ENCODE data around the gene AGBL3. TPM values are rescaled to one million over a fixed set of nuclear protein-coding genes. Genes with fewer than 3 reads are reported as not detected.

The AGBL3 gene
- total and polyA plus RNA-seq, 2 experiments from 2014 or later: 3.2 to 5.6 TPM

- H3K27ac ChIP-seq (ENCODE audit: low read depth): no peak overlapping the region
- peaks cover 56% of the 10 kb centered on the region for H3K9me3 Mint-ChIP-seq
- H3K79me2 ChIP-seq (replicated peaks; ENCODE audit: insufficient read depth): no peaks in the 10 kb centered on the region; the same call in 1 of the 2 replicates
- H3K4me3 Mint-ChIP-seq: no peak overlapping the region
- peaks cover 13% of the 10 kb centered on the region; the same call in 1 of the 2 replicates for H3K36me3 ChIP-seq (ENCODE audit: insufficient read depth)
- TF ChIP-seq EZH2 (IDR thresholded peaks at IDR 0.05; ENCODE audit: low read depth, unreplicated experiment) (no peak), ZNF331 (CRISPR knock-in tag; IDR thresholded peaks at IDR 0.05; ENCODE audit: low read depth) (no peak), POLR2AphosphoS5 (IDR thresholded peaks at IDR 0.05; ENCODE audit: low read depth) (no peak), NANOG (IDR thresholded peaks at IDR 0.05; ENCODE audit: borderline replicate concordance) (no peak)
- TF ChIP-seq, protein P1, sequence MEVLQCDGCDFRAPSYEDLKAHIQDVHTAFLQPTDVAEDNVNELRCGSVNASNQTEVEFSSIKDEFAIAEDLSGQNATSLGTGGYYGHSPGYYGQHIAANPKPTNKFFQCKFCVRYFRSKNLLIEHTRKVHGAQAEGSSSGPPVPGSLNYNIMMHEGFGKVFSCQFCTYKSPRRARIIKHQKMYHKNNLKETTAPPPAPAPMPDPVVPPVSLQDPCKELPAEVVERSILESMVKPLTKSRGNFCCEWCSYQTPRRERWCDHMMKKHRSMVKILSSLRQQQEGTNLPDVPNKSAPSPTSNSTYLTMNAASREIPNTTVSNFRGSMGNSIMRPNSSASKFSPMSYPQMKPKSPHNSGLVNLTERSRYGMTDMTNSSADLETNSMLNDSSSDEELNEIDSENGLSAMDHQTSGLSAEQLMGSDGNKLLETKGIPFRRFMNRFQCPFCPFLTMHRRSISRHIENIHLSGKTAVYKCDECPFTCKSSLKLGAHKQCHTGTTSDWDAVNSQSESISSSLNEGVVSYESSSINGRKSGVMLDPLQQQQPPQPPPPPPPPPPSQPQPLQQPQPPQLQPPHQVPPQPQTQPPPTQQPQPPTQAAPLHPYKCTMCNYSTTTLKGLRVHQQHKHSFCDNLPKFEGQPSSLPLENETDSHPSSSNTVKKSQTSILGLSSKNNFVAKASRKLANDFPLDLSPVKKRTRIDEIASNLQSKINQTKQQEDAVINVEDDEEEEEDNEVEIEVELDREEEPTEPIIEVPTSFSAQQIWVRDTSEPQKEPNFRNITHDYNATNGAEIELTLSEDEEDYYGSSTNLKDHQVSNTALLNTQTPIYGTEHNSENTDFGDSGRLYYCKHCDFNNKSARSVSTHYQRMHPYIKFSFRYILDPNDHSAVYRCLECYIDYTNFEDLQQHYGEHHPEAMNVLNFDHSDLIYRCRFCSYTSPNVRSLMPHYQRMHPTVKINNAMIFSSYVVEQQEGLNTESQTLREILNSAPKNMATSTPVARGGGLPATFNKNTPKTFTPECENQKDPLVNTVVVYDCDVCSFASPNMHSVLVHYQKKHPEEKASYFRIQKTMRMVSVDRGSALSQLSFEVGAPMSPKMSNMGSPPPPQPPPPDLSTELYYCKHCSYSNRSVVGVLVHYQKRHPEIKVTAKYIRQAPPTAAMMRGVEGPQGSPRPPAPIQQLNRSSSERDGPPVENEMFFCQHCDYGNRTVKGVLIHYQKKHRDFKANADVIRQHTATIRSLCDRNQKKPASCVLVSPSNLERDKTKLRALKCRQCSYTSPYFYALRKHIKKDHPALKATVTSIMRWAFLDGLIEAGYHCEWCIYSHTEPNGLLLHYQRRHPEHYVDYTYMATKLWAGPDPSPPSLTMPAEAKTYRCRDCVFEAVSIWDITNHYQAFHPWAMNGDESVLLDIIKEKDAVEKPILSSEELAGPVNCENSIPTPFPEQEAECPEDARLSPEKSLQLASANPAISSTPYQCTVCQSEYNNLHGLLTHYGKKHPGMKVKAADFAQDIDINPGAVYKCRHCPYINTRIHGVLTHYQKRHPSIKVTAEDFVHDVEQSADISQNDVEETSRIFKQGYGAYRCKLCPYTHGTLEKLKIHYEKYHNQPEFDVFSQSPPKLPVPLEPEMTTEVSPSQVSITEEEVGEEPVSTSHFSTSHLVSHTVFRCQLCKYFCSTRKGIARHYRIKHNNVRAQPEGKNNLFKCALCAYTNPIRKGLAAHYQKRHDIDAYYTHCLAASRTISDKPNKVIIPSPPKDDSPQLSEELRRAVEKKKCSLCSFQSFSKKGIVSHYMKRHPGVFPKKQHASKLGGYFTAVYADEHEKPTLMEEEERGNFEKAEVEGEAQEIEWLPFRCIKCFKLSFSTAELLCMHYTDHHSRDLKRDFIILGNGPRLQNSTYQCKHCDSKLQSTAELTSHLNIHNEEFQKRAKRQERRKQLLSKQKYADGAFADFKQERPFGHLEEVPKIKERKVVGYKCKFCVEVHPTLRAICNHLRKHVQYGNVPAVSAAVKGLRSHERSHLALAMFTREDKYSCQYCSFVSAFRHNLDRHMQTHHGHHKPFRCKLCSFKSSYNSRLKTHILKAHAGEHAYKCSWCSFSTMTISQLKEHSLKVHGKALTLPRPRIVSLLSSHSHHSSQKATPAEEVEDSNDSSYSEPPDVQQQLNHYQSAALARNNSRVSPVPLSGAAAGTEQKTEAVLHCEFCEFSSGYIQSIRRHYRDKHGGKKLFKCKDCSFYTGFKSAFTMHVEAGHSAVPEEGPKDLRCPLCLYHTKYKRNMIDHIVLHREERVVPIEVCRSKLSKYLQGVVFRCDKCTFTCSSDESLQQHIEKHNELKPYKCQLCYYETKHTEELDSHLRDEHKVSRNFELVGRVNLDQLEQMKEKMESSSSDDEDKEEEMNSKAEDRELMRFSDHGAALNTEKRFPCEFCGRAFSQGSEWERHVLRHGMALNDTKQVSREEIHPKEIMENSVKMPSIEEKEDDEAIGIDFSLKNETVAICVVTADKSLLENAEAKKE (CRISPR knock-in tag; IDR thresholded peaks at IDR 0.05): no peak
- no peak for DNase-seq (ENCODE audit: low spot score)
- no peak overlapping the region for H3K4me2 ChIP-seq
- peaks cover 4% of the 10 kb centered on the region; the same call in 1 of the 2 replicates for H3K9me2 ChIP-seq (ENCODE audit: insufficient read depth)
- no peak overlapping the region for H3K27ac Mint-ChIP-seq
- no peak overlapping the region for H3K4me3 ChIP-seq
- peaks cover 10% of the 10 kb centered on the region for H3K27me3 Mint-ChIP-seq (ENCODE audit: insufficient read depth, low read depth, poor library complexity)
- H3K4me1 ChIP-seq (ENCODE audit: insufficient read depth): peaks cover 23% of the 10 kb centered on the region
- H4K20me1 ChIP-seq (replicated peaks; ENCODE audit: insufficient read depth): peaks cover 4% of the 10 kb centered on the region; the same call in 1 of the 2 replicates
- no peak overlapping the region for H2AFZ ChIP-seq
- H3K36me3 Mint-ChIP-seq (ENCODE audit: low read depth): peaks cover 96% of the 10 kb centered on the region
- no peaks in the 10 kb centered on the region for H3K27me3 ChIP-seq (ENCODE audit: insufficient read depth)
- no peak for ATAC-seq
- H3K4me1 Mint-ChIP-seq: peaks cover 22% of the 10 kb centered on the region
- H3F3A ChIP-seq (replicated peaks; ENCODE audit: low read depth): no peaks in the 10 kb centered on the region
Measured at GRCh38 chr7:135162382-135163001, 176.2 kb downstream of the AGBL3 start.
